Liver (tissue), 9 donors: ENCODE measurements around the gene CPT1A. TPM values are rescaled to one million over a fixed set of nuclear protein-coding genes. Genes with fewer than 3 reads are reported as not detected.

Source experiments
- DNase-seq: peaks from one replicate; pipeline ENCODE4 v3.0.0-alpha.2; 2017; ENCODE audit warnings: low spot score
- H3K27ac ChIP-seq, 2 donors: one replicate each; pipeline ENCODE4 v1.7.0; 2013; ENCODE audit warnings: inconsistent platforms in 2 of 2, low read length in 2 of 2, control low read depth in 1 of 2, low read depth in 1 of 2, mild to moderate bottlenecking in 1 of 2
- H3K27me3 ChIP-seq, 4 donors: one replicate each; pipeline versions ENCODE4 v1.6.1 to v1.7.0; 2013; ENCODE audit warnings: low read length in 3 of 4, inconsistent platforms in 1 of 4, mild to moderate bottlenecking in 1 of 4, moderate library complexity in 1 of 4; ENCODE audit not compliant: control insufficient read depth in 4 of 4, insufficient read depth in 4 of 4
- H3K36me3 ChIP-seq, 4 donors: one replicate each; pipeline versions ENCODE4 v1.6.1 to v1.7.0; 2013; ENCODE audit warnings: low read length in 3 of 4, mild to moderate bottlenecking in 3 of 4, low read depth in 1 of 4, moderate library complexity in 1 of 4; ENCODE audit not compliant: control insufficient read depth in 4 of 4, insufficient read depth in 3 of 4
- H3K4me1 ChIP-seq, 4 donors: one replicate each; pipeline versions ENCODE4 v1.6.1 to v1.7.0; 2013; ENCODE audit warnings: low read length in 3 of 4, mild to moderate bottlenecking in 3 of 4, moderate library complexity in 1 of 4; ENCODE audit not compliant: control insufficient read depth in 4 of 4, insufficient read depth in 4 of 4
- H3K4me3 ChIP-seq, 3 donors: one replicate each; pipeline versions ENCODE4 v1.6.1 to v1.7.0; 2013; ENCODE audit warnings: low read length in 3 of 3, control low read depth in 1 of 3, low read depth in 1 of 3, mild to moderate bottlenecking in 1 of 3
- H3K9ac ChIP-seq, 2 donors: one replicate each; pipeline ENCODE4 v1.7.0; 2013; ENCODE audit warnings: low read length in 2 of 2, mild to moderate bottlenecking in 2 of 2, moderate library complexity in 2 of 2, control low read depth in 1 of 2, low read depth in 1 of 2
- H3K9me3 ChIP-seq, 4 donors: one replicate each; pipeline versions ENCODE4 v1.6.1 to v1.7.0; 2013; ENCODE audit warnings: low read length in 3 of 4; ENCODE audit not compliant: control insufficient read depth in 4 of 4
- EGR1 ChIP-seq, 2 donors: IDR thresholded peaks; 2 replicates each; pipeline ENCODE4 v1.6.1; 2016 to 2018; ENCODE audit warnings: antibody characterized with exemption in 2 of 2, low read depth in 2 of 2
- FOXA1 ChIP-seq: IDR thresholded peaks from 2 replicates; pipeline ENCODE4 v1.6.1; 2016; ENCODE audit warnings: antibody characterized with exemption
- FOXA2 ChIP-seq: IDR thresholded peaks from 2 replicates; pipeline ENCODE4 v1.6.1; 2016; ENCODE audit warnings: antibody characterized with exemption
- GABPA ChIP-seq, 2 donors: IDR thresholded peaks in 1 of 2; conservative IDR thresholded peaks in 1 of 2; 2 replicates each; pipeline ENCODE4 v1.6.1; 2016; ENCODE audit warnings: antibody characterized with exemption in 2 of 2, mild to moderate bottlenecking in 1 of 2, moderate library complexity in 1 of 2
- HNF4A ChIP-seq, 2 donors: conservative IDR thresholded peaks; 2 replicates each; pipeline ENCODE4 v1.6.1; 2016; ENCODE audit warnings: antibody characterized with exemption in 2 of 2, mild to moderate bottlenecking in 2 of 2
- HNF4G ChIP-seq: IDR thresholded peaks from 2 replicates; pipeline ENCODE4 v1.6.1; 2016; ENCODE audit warnings: antibody characterized with exemption
- JUND ChIP-seq, 2 donors: IDR thresholded peaks; 2 replicates each; pipeline ENCODE4 v1.6.1; 2016; ENCODE audit warnings: antibody characterized with exemption in 2 of 2
- NR2F2 ChIP-seq: IDR thresholded peaks from 2 replicates; pipeline ENCODE4 v1.6.1; 2016; ENCODE audit warnings: antibody characterized with exemption
- RAD21 ChIP-seq, 2 donors: IDR thresholded peaks; 2 replicates each; pipeline ENCODE4 v1.6.1; 2016; ENCODE audit warnings: antibody characterized with exemption in 2 of 2, mild to moderate bottlenecking in 2 of 2
- RXRA ChIP-seq, 2 donors: IDR thresholded peaks; 2 replicates each; pipeline ENCODE4 v1.6.1; 2017 to 2018; ENCODE audit warnings: antibody characterized with exemption in 2 of 2, mild to moderate bottlenecking in 1 of 2
- SP1 ChIP-seq: IDR thresholded peaks from 2 replicates; pipeline ENCODE4 v1.6.1; 2018; ENCODE audit warnings: antibody characterized with exemption, mild to moderate bottlenecking
- WGBS: extraction: QIAGEN DNeasy Blood & Tissue Kit; methylation state at CpG from one replicate; pipeline ENCODE4 v1.1.7; 2013; 5-methylcytosine and 5-hydroxymethylcytosine counted together
- polyA plus RNA-seq, 2 donors: library from polyadenylated mRNA; stranded (reverse) in 1 of 2; unstranded in 1 of 2; fragments of 200-250 nt in 1 of 2; fragments of >200 nt in 1 of 2; fragmentation: Nextera tagmentation in 1 of 2; extraction: Ambion mirVana in 1 of 2; gene quantifications; one replicate each; pipeline versions ENCODE4 v1.2.1 to v1.2.3, GENCODE V29; 2013 to 2015
- total RNA-seq, 2 donors: library from RNA; depleted of rRNA; stranded (reverse); fragments of >200 nt; gene quantifications; one replicate each; pipeline ENCODE4 v1.2.3, GENCODE V29; 2014
- TF ChIP-seq, protein P1 (sequence below): IDR thresholded peaks from 2 replicates; pipeline ENCODE4 v1.6.1; 2016; ENCODE audit warnings: antibody characterized with exemption, mild to moderate bottlenecking
- TF ChIP-seq, protein P2 (sequence below): IDR thresholded peaks from 2 replicates; pipeline ENCODE4 v1.6.1; 2016; ENCODE audit warnings: antibody characterized with exemption
- TF ChIP-seq, protein P3 (sequence below): IDR thresholded peaks from 2 replicates; pipeline ENCODE4 v1.6.1; 2016; ENCODE audit warnings: antibody characterized with exemption
- TF ChIP-seq, protein P4 (sequence below): IDR thresholded peaks from 2 replicates; pipeline ENCODE4 v1.6.1; 2016; ENCODE audit warnings: antibody characterized with exemption
- donor health status: healthy.
- donor health status: healthy.
- donor health status: healthy.
- donor health status: healthy.
- donor health status: healthy.

The CPT1A gene
- total and polyA plus RNA-seq, 4 donors: 17.2 to 232 (median 61.0) TPM

DNA sequence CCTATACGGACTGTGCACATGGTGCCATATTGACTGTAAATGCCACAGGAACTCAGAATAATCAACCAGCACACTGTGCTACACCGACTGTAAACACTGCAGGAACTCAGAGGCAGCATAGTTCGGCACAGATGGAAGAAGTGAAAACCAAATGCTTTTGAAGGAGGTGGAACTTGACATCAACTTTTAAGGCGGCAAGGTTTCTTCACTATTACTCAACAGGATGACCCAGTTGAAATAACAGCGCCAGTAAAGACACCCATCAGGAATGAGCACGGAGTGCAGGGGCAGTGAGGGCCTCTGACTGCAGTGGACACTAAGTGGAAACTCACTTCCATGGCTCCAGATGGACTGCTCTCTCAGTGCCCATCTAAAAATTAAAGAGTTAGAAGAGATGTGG lies 106.1 kb downstream of the CPT1A start:
- Histone ChIP-seq H3K4me1 (no peaks in the 10 kb centered on the region), H3K27me3 (no peaks in the 10 kb centered on the region), H3K27ac (no peak overlapping the region), H3K36me3 (no peaks in the 10 kb centered on the region), H3K9me3 (no peaks in the 10 kb centered on the region), H3K4me3 (no peak overlapping the region), H3K9ac (no peak overlapping the region)
- WGBS: 88% methylated on average over 6 of the region's 6 CpGs
- DNase-seq: no peak
- TF ChIP-seq HNF4G (no peak), SP1 (no peak), GABPA (IDR thresholded peaks at IDR 0.05 in 1 of 2, conservative IDR thresholded peaks at IDR 0.05 in 1 of 2) (no peak), RAD21 (IDR thresholded peaks at IDR 0.05) (no peak), EGR1 (IDR thresholded peaks at IDR 0.05; ENCODE audit: low read depth in 2 of 2) (no peak), HNF4A (conservative IDR thresholded peaks at IDR 0.05) (no peak), NR2F2 (no peak), FOXA1 (no peak), FOXA2 (no peak), JUND (IDR thresholded peaks at IDR 0.05) (no peak)
- TF ChIP-seq, protein P1, sequence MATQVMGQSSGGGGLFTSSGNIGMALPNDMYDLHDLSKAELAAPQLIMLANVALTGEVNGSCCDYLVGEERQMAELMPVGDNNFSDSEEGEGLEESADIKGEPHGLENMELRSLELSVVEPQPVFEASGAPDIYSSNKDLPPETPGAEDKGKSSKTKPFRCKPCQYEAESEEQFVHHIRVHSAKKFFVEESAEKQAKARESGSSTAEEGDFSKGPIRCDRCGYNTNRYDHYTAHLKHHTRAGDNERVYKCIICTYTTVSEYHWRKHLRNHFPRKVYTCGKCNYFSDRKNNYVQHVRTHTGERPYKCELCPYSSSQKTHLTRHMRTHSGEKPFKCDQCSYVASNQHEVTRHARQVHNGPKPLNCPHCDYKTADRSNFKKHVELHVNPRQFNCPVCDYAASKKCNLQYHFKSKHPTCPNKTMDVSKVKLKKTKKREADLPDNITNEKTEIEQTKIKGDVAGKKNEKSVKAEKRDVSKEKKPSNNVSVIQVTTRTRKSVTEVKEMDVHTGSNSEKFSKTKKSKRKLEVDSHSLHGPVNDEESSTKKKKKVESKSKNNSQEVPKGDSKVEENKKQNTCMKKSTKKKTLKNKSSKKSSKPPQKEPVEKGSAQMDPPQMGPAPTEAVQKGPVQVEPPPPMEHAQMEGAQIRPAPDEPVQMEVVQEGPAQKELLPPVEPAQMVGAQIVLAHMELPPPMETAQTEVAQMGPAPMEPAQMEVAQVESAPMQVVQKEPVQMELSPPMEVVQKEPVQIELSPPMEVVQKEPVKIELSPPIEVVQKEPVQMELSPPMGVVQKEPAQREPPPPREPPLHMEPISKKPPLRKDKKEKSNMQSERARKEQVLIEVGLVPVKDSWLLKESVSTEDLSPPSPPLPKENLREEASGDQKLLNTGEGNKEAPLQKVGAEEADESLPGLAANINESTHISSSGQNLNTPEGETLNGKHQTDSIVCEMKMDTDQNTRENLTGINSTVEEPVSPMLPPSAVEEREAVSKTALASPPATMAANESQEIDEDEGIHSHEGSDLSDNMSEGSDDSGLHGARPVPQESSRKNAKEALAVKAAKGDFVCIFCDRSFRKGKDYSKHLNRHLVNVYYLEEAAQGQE: no peak

DNA sequence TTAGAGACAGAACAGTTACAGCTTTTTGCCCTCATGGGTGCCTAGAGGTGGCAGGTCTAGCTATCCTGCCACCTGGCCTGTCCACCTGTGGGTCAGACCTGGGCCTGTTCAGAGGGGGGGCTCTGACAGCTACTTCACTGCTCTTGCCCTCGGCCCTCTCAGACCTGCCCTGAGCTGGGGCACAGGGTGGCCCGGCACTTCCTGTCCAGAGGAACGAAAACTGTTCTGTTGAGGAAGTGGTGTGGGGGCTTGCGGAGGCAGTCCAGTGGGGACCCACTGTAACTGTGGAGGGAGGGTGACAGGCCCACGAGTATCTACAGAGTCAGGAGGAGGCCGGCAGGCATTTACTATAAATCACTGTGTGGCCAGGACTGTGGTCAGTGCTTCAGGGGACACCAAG lies 106.6 kb downstream of the CPT1A start:
- 71% methylated on average over 6 of the region's 6 CpGs for WGBS
- Histone ChIP-seq H3K9me3 (no peaks in the 10 kb centered on the region), H3K27ac (no peak overlapping the region), H3K36me3 (no peaks in the 10 kb centered on the region), H3K27me3 (no peaks in the 10 kb centered on the region), H3K4me1 (no peaks in the 10 kb centered on the region), H3K9ac (no peak overlapping the region), H3K4me3 (no peak overlapping the region)
- DNase-seq: no peak
- TF ChIP-seq FOXA2 (no peak), SP1 (no peak), RXRA (IDR thresholded peaks at IDR 0.05) (no peak), FOXA1 (no peak)
- TF ChIP-seq, protein P2, sequence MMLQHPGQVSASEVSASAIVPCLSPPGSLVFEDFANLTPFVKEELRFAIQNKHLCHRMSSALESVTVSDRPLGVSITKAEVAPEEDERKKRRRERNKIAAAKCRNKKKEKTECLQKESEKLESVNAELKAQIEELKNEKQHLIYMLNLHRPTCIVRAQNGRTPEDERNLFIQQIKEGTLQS: no peak
- TF ChIP-seq, protein P3, sequence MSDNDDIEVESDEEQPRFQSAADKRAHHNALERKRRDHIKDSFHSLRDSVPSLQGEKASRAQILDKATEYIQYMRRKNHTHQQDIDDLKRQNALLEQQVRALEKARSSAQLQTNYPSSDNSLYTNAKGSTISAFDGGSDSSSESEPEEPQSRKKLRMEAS: no peak

DNA sequence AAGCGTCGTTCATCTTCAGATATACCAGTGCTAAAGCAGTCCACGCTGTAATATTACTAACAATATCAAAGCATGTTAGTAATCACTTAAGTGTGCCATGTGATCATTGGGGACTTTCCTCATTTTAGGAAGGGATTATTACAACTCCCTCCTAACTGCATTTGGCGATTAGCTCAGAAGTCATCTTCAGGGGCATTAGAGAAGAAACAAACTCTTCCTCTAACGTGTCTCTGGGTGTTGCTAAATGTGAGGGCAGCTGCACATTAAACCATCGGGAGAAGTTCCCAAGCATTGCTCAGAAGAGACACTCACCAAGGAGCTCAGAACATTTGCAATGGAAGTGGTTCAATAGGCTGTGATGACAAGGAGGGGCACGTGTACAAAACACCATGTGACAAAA lies 107.6 kb downstream of the CPT1A start:
- WGBS: 89% methylated on average over 7 of the region's 7 CpGs
- TF ChIP-seq GABPA (IDR thresholded peaks at IDR 0.05 in 1 of 2, conservative IDR thresholded peaks at IDR 0.05 in 1 of 2) (no peak), EGR1 (IDR thresholded peaks at IDR 0.05; ENCODE audit: low read depth in 2 of 2) (no peak), HNF4G (no peak), JUND (IDR thresholded peaks at IDR 0.05) (no peak)
- TF ChIP-seq, protein P4, sequence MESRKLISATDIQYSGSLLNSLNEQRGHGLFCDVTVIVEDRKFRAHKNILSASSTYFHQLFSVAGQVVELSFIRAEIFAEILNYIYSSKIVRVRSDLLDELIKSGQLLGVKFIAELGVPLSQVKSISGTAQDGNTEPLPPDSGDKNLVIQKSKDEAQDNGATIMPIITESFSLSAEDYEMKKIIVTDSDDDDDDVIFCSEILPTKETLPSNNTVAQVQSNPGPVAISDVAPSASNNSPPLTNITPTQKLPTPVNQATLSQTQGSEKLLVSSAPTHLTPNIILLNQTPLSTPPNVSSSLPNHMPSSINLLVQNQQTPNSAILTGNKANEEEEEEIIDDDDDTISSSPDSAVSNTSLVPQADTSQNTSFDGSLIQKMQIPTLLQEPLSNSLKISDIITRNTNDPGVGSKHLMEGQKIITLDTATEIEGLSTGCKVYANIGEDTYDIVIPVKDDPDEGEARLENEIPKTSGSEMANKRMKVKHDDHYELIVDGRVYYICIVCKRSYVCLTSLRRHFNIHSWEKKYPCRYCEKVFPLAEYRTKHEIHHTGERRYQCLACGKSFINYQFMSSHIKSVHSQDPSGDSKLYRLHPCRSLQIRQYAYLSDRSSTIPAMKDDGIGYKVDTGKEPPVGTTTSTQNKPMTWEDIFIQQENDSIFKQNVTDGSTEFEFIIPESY: no peak
- TF ChIP-seq, protein P1: no peak

More for the DNA sequence above, 107.6 kb downstream of the CPT1A start:
- no peaks in the 10 kb centered on the region for H3K27me3 ChIP-seq
- no peak overlapping the region for H3K27ac ChIP-seq
- H3K9me3 ChIP-seq: no peaks in the 10 kb centered on the region
- no peaks in the 10 kb centered on the region for H3K36me3 ChIP-seq
- H3K4me3 ChIP-seq: no peak overlapping the region
- H3K4me1 ChIP-seq: no peaks in the 10 kb centered on the region
- H3K9ac ChIP-seq: no peak overlapping the region
- no peak for DNase-seq
